HG03442 (cell line): ENCODE measurements around the gene CADM1.

ENCODE experiments used
- ATAC-seq: cut with Tn5 transposase; IDR thresholded peaks from one replicate; pipeline ENCODE4 v1.9.1; 2021; ENCODE audit warnings: mild to moderate bottlenecking, moderate library complexity; ENCODE audit not compliant: unreplicated experiment

Gene CADM1

DNA sequence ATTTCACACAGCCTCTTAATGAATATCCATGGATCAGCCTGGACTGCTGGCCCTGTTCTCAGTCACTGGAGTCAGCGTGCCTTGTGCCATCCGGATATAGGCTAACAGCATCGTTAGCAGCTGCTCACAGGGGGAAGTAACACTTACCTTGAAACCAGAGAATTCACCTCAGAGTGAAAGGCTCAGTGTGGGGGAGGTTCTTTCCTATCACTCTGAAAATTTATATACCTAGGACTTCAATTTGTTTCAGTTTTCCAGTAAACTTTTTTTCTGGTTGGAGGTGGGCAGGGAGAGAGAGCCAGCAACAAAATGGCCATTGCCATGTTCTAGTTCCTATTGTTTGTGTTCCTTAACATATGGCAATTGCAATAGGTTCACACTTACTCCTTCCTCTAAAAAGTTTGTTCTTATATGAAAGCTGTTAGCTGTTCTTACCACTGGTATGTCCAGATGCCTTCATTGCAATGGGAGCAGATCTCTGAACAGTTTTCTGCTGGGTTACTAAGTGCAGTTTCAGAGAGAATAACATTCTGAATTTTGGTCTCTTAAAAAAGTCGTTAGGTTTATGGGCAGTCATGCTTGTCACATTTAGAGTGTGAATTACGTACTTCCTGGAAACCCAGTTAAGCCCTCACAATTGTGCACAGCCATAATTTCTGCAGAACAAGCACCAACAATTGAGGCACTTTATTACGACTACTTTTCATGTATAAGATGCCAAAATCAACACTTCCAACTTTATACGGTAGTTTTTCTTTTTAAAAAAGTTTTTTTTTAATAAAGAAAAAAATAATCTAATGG is 247.6 kb downstream of the CADM1 start:
- peak; percentile 97 for ATAC-seq

DNA sequence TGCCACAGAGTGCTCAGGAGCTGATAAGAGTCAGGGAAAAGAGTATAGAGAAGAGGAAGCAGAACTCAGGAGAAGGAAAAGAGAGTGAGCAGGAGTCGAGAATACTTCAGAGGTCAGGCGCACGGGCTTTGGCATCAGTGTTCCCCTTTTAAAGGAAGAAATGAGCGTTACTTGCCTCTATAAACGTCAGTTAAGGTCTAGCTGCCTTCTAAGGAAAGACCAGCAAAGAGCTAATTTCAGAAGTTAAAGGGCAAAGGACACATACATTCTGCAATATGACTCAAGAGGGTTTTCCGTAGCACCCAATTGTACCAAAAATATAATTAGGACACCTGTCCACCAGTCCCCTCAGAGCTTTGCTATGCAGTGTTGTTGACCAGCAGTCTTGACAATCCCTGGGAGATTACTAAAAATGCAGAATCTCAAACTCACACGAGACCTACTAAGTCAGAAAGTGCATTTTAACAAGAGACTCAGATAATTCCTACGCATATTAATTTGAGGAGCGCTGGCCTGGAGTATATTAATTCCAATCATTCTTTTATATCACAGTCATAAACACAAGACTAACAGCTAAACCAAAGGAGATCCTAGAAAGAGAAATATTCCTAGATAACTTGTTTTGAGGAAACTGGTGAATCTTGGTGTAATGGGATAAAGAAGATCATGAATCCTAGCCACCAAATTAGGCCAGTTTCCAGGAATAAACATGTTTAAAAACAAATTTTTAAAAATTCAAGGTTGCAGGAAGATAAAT is 249.0 kb downstream of the CADM1 start:
- ATAC-seq = no peak

DNA sequence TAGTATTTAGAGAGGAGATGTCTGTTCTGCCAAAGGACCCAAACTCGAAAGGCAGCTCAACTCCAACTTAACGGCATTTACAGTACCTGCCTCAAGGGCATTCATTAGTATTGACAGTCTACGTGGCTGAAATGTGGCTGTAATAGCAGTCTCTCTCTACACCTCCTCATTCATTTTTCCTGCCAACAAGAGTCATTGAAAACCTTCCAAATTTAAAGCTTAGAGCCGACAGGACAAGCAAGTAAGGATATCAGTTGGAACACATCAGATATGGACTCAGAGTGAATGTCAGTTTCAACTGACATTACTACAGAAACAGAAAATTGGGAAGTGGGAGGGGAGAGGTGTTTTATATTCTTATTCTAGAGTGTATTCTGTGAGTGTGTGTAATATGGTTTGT is 253.1 kb downstream of the CADM1 start:
- ATAC-seq = no peak

DNA sequence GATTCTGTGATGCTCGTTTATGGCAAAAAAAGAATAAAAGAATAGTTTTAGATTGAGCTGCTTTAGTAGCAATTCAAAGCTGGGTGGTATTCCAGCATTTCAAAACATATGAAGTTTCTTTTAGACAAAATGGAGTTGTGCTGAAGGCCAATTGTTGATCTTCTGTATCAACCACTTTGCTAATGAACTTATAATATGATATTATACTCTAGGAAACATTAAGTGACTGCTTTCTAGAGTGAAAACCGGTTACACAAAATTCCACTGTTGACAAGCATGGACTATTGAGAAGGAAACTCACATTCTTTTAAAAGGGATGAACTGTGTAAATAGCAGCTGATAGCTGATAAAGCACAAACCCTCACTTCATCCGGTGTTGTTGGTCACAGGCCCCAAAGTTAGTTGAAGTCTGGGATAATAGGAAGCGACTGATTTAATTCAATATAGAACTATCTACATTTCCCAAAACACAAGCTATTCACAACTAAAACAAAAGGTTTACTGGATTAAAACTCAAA is 255.1 kb downstream of the CADM1 start:
- ATAC-seq = no peak

DNA sequence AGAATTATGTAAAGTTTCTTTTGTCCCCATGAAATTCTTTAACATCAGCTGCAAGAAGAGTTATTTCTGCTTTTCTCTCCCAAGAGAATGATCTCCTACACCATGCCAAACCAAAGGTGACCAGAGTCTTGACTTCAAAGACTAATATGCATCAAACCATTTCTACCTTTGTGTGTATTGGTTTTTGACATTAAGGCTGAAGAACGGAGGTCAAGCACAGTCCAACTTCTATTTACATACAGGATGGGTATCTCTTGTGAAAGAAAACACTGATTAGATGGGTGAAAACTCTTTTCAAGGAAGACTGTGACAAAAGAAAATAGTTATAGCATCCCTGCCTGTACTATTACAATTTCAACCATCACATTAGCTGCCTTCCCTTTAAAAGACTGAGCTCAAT is 256.3 kb downstream of the CADM1 start:
- ATAC-seq = no peak

DNA sequence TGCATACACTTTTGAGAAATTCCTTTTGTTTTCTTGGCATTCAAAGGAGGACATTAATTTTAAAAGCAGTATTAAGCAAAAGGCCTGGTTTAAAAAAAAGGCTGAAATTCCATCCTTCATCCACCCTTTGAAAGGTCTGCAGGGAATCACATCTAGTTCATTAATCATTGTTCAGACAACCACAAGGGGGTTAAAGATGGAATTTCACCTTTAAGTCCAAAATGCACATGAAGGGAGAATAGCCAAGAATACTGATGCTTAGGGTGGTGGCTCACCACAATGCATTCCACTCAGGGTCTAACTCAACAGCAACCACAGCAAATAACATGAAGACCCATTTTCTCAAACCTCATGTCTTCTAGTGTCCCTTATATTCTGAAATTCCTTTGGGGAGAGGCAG is 256.9 kb downstream of the CADM1 start:
- no peak for ATAC-seq

DNA sequence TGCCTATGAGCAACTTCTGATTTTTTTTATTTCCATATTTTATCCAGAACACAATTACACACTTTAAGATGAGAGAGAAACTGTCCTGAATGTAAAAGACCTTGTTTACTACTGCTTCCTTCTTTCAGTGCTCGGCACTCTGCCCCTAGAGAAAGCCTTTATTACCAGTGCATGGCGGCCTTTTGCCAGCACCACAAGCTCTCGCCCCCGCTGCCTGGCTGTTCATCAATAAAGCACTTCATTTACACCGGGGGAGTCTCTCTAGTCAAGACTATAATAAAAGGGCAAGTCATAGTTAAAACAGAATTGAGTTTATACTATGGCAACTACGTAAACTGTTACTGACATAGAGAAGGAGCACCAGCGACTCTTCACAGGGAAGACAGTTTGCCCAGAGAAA is 259.5 kb downstream of the CADM1 start:
- no peak for ATAC-seq

DNA sequence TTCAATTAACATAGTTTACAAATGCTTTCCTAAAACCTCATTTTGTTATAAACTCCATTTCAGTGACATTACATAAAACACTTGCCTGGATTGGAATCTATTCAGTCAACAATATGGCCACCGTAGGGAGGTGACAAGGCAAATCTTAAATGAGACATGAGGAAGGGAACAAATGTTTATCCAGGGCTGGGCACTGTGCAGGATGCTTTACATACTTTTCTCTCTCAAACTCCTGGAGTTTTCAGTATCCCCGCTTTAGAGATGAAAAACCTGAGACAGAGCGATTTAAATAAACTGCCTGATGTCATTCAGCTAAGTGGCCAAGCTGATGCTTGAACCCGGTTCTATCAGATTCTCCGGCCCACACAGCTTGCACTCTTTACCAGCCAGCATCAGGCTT is 259.9 kb downstream of the CADM1 start:
- no peak for ATAC-seq

DNA sequence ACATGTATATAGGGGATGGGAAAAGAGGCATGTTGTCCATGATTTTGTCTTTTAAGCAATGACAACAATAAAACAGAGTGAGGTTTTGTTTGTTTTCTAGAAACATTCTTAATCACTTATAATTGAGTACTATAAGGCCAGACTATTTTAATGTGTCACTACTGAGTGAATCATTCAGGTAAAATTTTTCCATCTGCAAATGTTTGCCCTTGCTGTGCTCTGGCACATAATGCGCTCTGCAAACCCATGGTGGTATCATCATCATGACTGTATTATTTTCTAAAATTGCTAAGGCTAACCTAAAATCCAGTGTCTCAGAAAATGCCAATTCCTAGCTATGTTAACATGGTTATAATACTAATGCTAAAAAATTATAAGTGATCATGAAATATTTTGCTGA is 261.2 kb downstream of the CADM1 start:
- ATAC-seq = no peak

DNA sequence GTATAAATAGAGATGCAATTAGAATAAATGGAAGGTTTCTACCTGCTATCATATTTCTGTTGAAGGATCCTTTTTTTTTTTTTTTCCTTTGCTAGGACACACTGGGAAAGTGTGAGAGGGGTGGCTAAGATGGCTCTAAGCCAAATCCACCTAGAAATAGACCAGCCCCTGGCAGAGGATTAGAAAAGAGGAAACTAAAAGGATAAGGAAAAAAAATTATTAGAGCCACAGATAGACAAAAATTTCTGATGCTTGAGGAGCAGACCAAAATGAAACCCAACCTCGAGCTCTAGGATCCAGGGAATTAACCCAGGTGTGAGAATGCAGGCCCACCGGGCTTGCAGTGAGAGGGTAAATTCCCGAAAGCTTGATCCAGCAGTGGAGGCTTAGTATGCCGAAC is 262.3 kb downstream of the CADM1 start:
- no peak for ATAC-seq

DNA sequence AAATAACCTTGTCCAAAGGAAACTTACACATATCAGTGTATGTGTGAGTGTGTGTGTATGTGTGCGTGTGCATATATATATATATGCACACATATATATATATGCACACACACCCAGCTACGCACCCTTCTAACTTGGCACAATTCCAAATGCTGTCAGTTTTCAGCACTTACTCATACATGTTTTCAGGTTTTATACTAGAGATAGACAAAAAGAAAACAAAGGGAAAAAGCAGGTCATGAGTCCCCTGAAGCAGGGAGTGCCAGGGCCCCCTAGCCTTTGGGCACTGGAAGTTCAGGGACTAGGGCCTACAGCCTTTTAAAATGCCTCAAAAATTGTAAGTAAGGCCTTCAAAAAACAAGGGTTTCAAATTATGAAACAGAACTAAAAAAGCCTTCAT is 265.4 kb downstream of the CADM1 start:
- ATAC-seq = no peak

DNA sequence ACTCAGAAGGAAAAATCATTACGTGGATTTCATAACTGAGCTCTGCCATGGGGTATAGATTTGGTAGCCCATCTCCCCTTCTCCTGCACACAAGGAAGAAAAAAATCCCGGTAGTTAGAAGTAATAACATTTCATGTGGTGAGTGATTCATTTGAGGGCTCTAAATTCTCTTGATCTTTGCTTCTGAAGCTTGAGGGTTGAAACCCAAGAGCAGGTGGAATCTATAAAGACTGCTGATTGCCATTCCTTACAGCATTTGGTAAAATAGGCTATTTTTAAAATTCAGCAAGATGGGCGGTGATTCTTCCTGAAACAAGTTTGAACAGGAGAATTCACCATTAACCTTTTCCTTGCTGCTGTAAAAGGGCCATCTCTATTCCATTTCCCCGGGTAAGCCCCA is 266.1 kb downstream of the CADM1 start:
- ATAC-seq = no peak

DNA sequence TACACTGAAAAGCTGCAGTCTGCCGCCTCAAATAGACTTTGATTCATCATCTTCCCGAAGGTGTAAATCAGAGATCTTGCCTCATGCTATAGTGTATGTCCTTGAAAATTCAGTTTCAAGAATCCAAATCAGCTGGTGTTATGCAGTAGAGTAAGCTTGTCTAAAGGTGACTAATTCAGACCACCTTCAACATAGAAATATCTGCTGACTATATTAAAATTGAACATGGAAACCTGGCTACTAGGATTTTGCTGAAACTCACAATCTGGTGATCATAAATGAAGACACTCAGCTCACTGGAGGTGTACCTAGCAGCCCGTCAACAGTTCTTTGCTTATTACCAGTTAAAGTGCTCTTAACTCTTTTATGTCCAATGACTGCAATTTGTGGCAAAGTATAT is 266.6 kb downstream of the CADM1 start:
- no peak for ATAC-seq

DNA sequence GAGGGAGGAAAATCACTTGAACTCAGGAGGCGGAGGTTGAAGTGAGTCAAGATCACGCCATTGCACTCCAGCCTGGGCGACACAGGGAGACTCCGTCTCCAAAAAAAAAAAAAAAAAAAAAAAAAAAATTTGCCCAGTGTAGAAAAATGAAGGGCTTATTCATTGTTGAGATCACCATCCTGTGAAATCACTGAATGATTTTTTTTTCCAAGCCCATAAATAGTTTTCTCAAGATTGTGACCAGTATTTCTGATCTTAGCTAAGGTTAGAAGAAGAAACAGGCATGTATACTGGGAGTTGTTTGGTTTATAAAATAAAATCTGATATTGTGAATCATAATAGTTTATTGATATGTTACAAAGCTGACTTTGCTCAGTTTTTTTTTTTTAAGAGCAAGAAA is 269.4 kb downstream of the CADM1 start:
- ATAC-seq = no peak

DNA sequence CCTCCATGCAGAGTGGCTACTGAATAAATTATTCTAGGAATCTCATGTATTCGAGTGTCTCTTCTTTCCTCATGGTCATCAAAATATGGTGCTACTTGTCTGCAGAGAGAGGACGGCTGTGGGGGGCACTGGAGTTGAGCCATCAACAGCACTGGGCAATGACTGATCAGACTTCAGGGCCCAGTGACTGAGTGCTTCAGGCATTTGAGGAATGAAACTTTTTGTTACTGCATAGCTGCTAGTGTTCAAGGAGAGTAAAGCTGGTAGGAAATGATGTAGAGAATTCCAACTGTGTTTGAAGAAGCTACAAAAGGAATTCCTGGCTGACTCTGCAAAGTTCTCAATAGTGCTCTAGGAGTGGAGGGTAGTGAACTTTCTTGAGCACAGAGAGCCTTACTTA is 277.7 kb downstream of the CADM1 start:
- no peak for ATAC-seq

DNA sequence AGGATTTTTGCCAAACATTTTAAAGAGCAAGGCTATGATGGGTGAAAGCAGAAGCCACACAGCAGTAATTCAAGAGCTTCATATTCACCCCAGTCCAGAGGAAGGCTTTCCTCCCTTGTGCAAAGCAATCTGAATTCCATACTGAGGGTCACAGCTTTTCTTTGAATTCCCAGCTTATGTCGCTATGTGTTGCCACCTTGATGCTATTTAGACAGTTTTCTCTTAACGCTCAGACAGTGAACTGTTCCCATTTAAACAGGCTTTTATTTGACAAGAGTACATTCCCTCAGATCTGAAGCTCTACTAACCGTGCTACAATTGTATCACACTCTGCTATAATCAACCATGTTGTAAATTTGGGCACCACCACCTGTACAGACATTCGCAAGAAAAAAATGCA is 279.7 kb downstream of the CADM1 start:
- ATAC-seq = no peak

DNA sequence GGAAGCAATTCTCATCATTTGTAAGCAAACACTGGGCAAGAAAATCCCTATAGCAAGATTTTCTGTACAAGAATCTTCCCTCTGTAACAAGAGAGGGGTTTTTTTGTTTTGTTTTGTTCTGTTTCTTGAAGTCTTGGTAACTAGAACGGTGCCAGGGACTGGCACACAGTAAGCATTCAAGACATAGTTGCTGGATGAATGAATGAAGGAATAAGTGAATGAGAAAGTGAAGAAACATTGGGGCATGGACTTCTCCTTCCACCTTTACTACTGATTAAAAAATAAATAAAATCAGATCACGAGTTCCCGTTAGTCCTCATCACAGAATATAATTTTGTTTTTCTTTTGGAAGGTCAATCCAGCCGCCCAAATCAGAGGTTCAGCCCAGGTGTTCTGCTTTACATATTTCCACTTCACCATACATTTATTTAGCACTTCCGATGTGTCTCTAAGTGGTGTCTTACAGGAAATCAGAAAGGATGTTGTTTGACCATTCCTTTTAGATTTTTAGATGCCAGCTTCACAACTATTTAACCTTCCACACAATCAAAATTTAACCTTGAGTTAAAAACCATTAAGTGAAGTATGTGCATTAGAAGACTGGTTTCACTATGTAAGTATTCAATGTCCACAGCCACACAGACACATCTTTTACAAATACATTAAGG is 281.2 kb downstream of the CADM1 start:
- peak; percentile 33 for ATAC-seq

DNA sequence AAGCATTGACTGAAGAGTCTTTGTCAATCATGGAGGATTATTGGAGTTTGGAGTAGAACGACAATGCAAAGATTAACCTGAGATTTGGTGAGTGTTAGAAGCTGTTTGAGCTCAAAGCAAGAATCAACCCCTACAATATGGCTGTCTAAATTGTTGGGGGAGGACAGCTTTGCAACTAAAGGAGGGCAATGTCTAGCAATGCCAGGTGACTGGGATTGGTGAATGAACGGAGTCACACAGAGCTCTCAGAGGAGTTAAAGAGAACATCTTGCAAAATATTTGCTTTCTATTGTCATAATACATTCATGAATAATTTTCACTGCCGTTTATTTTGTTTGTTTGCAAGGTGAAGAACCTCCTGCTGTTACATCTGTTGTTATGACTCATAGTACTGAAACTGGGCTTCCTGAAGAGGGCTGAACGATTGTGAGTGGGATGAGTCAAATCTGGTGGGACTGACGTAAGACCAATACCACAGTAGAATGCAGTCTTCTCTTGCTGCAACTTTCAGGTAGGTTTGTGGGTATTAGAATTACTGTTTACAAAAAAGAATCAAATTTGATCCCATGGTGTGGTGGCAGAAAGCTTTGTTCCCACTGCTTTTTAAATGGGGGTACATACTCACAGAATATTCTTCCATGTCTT is 281.9 kb downstream of the CADM1 start:
- ATAC-seq = peak; percentile 94

DNA sequence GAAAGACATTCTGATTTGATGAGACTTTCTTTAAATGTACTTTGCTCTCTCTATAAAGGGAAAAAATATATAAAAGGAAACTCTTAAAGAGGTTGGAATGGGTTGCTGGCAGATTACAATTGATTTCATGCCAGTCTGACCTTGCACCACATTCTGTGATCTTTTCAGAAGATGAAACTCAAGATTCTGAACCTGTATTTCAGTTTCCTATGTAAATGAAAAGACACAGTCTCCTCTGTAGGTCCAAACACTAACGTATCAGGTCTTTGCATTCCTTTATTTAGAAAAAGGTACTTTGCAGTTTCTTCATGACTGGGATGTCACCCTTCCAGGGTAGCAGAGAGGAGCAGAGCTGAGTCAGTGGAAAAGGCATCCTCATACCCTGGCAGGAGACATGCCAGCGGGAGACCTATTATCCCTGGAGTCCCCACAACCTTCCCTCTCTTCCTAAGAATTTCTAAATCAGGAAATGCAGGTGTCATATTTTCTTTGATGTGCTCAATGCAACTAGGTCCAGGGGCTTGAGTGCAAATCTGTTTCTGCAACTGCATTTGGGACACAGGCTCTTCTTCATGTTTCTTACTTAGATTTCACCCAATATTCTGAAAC is 282.6 kb downstream of the CADM1 start:
- no peak for ATAC-seq

DNA sequence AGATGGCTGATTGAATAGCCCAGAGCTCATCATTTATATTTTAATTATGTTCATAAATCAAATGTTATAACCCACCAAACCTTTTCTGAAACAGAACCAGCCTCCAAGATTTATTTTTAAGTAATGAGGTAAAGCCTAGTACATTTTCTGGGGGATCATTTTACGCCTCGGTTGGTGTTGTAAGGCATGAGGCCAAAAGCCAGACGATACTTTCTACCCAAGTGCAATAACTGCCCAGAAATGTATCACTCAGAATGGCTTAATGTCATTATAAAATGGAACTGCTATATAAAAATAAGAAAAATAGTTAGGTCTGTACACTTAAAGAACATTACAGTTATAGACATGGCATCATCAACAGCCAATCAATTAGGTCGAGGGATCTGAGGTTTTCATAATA is 283.3 kb downstream of the CADM1 start:
- no peak for ATAC-seq

DNA sequence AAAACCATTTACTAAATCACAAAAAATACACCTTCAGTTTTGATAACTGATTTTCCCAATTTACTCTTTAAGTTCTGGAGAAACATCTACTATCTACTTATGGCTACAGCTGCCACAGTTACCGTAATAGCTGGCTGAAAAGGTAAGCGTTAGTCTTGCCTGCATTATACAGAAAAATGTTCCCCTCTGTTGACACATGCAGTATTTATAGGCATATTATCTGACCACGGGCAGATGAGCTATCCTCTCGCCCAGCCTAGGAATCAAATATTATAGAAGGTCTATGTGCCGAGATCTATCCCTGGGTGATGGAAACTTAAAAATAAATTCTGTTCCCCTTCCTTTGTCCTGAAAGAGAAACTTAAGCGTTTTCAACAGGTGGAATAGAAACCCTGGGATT is 283.8 kb downstream of the CADM1 start:
- no peak for ATAC-seq
